H9 (cell line): ENCODE results near the gene EVI5L. TPM values are rescaled to one million over a fixed set of nuclear protein-coding genes. Genes with fewer than 3 reads are reported as not detected.
A peak's percentile ranks its signal among the peaks of the same experiment; 100 is the strongest.

ENCODE experiments used
- DNase-seq: peaks from one replicate; pipeline ENCODE4 v3.0.0-alpha.2; 2017
- H2AFZ ChIP-seq: one replicate; pipeline ENCODE4 v1.6.1; 2013; ENCODE audit warnings: mild to moderate bottlenecking, low read length, control low read depth, moderate library complexity
- H2AK5ac ChIP-seq: 2 replicates; pipeline ENCODE4 v1.6.1; 2013; ENCODE audit warnings: low read length, control low read depth, mixed read lengths; ENCODE audit not compliant: insufficient read length
- H2BK120ac ChIP-seq: one replicate; pipeline ENCODE4 v1.6.1; 2013; ENCODE audit warnings: low read depth, mild to moderate bottlenecking, low read length, control low read depth, inconsistent platforms; ENCODE audit not compliant: poor library complexity, severe bottlenecking
- H2BK12ac ChIP-seq: 2 replicates; pipeline ENCODE4 v1.6.1; 2013; ENCODE audit warnings: low read length, control low read depth, mixed read lengths, low read depth; ENCODE audit not compliant: insufficient read length
- H2BK15ac ChIP-seq: 2 replicates; pipeline ENCODE4 v1.6.1; 2013; ENCODE audit warnings: low read depth, low read length, control low read depth
- H2BK20ac ChIP-seq: one replicate; pipeline ENCODE4 v1.6.1; 2013; ENCODE audit warnings: low read depth, mild to moderate bottlenecking, low read length, control low read depth, inconsistent platforms; ENCODE audit not compliant: poor library complexity, severe bottlenecking
- H2BK5ac ChIP-seq: 2 replicates; pipeline ENCODE4 v1.6.1; 2013; ENCODE audit warnings: low read length, control low read depth, mixed read lengths; ENCODE audit not compliant: insufficient read length
- H3K14ac ChIP-seq: 2 replicates; pipeline ENCODE4 v1.6.1; 2013; ENCODE audit warnings: low read length, control low read depth; ENCODE audit not compliant: insufficient read depth
- H3K18ac ChIP-seq: 2 replicates; pipeline ENCODE4 v1.6.1; 2013; ENCODE audit warnings: low read depth, mild to moderate bottlenecking, mixed read lengths, low read length, control low read depth; ENCODE audit not compliant: insufficient read length
- H3K23ac ChIP-seq: 2 replicates; pipeline ENCODE4 v1.6.1; 2013; ENCODE audit warnings: low read length, control low read depth, mixed read lengths, low read depth; ENCODE audit not compliant: insufficient read length
- H3K23me2 ChIP-seq: 2 replicates; pipeline ENCODE4 v1.6.1; 2013; ENCODE audit warnings: low read depth, mild to moderate bottlenecking, mixed read lengths, low read length, control low read depth; ENCODE audit not compliant: insufficient read length, poor library complexity, severe bottlenecking
- H3K27ac ChIP-seq: 2 replicates; pipeline ENCODE4 v1.5.1; 2013; ENCODE audit warnings: low read length, control low read depth, mixed read lengths, low read depth; ENCODE audit not compliant: insufficient read length
- H3K27me3 ChIP-seq: 2 replicates; pipeline ENCODE4 v1.6.1; 2013; ENCODE audit warnings: low read length, control low read depth, inconsistent platforms; ENCODE audit not compliant: insufficient read depth
- H3K4ac ChIP-seq: 2 replicates; pipeline ENCODE4 v1.6.1; 2013; ENCODE audit warnings: low read depth, mild to moderate bottlenecking, control low read depth, inconsistent platforms, low read length, moderate library complexity
- H3K4me1 ChIP-seq: 2 replicates; pipeline ENCODE4 v1.6.1; 2013; ENCODE audit warnings: low read length, control low read depth, inconsistent platforms; ENCODE audit not compliant: insufficient read depth
- H3K4me2 ChIP-seq: 2 replicates; pipeline ENCODE4 v1.6.1; 2013; ENCODE audit warnings: low read length, control low read depth, mixed read lengths; ENCODE audit not compliant: insufficient read length, insufficient read depth
- H3K56ac ChIP-seq: 2 replicates; pipeline ENCODE4 v1.6.1; 2013; ENCODE audit warnings: low read depth, mild to moderate bottlenecking, mixed read lengths, low read length, control low read depth; ENCODE audit not compliant: insufficient read length
- H3K79me1 ChIP-seq: 2 replicates; pipeline ENCODE4 v1.6.1; 2013; ENCODE audit warnings: low read depth, mild to moderate bottlenecking, moderate library complexity, low read length, control low read depth, inconsistent platforms; ENCODE audit not compliant: insufficient read depth, poor library complexity, severe bottlenecking
- H3K79me2 ChIP-seq: 2 replicates; pipeline ENCODE4 v1.6.1; 2013; ENCODE audit warnings: low read length, control low read depth, inconsistent platforms; ENCODE audit not compliant: insufficient read depth
- H3K9ac ChIP-seq: 2 replicates; pipeline ENCODE4 v1.6.1; 2013; ENCODE audit warnings: low read length, control low read depth, mixed read lengths; ENCODE audit not compliant: insufficient read length; ENCODE audit errors: extremely low read depth
- H3K9me3 ChIP-seq: one replicate; pipeline ENCODE4 v1.6.1; 2013; ENCODE audit warnings: low read depth, low read length, inconsistent platforms; ENCODE audit not compliant: control insufficient read depth
- H3T11ph ChIP-seq: one replicate; pipeline ENCODE4 v1.6.1; 2013; ENCODE audit warnings: mild to moderate bottlenecking, low read length, control low read depth, inconsistent platforms
- H4K20me1 ChIP-seq: one replicate; pipeline ENCODE4 v1.6.1; 2013; ENCODE audit not compliant: control insufficient read depth, insufficient read length, insufficient read depth
- H4K5ac ChIP-seq: 2 replicates; pipeline ENCODE4 v1.6.1; 2013; ENCODE audit warnings: low read depth, mild to moderate bottlenecking, mixed read lengths, low read length, control low read depth; ENCODE audit not compliant: insufficient read length
- H4K8ac ChIP-seq: replicated peaks from 2 replicates; pipeline ENCODE4 v1.6.1; 2013; ENCODE audit warnings: low read length, control low read depth, mixed read lengths, low read depth; ENCODE audit not compliant: insufficient read length
- H4K91ac ChIP-seq: 2 replicates; pipeline ENCODE4 v1.6.1; 2013; ENCODE audit warnings: low read depth, mild to moderate bottlenecking, moderate library complexity, mixed read lengths, low read length, control low read depth; ENCODE audit not compliant: insufficient read length
- H3K27ac Mint-ChIP-seq, 3 experiments: 2 replicates in 2 of 3; 3 replicates in 1 of 3; pipeline ENCODE4 v1.8.0; 2020 to 2021; ENCODE audit warnings: mixed read lengths in 3 of 3, mild to moderate bottlenecking in 1 of 3, moderate library complexity in 1 of 3
- H3K27me3 Mint-ChIP-seq: 2 replicates; pipeline ENCODE4 v1.8.0; 2021; ENCODE audit warnings: low read depth, mild to moderate bottlenecking, moderate library complexity, mixed read lengths
- H3K36me3 Mint-ChIP-seq, 3 experiments: 2 replicates in 2 of 3; 3 replicates in 1 of 3; pipeline ENCODE4 v1.8.0; 2020 to 2021; ENCODE audit warnings: low read depth in 3 of 3, mixed read lengths in 3 of 3; ENCODE audit not compliant: insufficient read depth in 1 of 3
- H3K4me1 Mint-ChIP-seq, 2 experiments: 2 replicates each; pipeline ENCODE4 v1.8.0; 2020; ENCODE audit warnings: mixed read lengths in 2 of 2
- H3K4me3 Mint-ChIP-seq, 2 experiments: 2 replicates in 1 of 2; 3 replicates in 1 of 2; pipeline ENCODE4 v1.8.0; 2020 to 2021; ENCODE audit warnings: mild to moderate bottlenecking in 2 of 2, mixed read lengths in 2 of 2, moderate library complexity in 1 of 2
- H3K9me3 Mint-ChIP-seq, 2 experiments: 2 replicates in 1 of 2; 3 replicates in 1 of 2; pipeline ENCODE4 v1.8.0; 2020; ENCODE audit warnings: mild to moderate bottlenecking in 2 of 2, mixed read lengths in 2 of 2, moderate library complexity in 1 of 2
- CTCF ChIP-seq: fragments of 200-600 bp; sonication (generic); conservative IDR thresholded peaks from 3 replicates; pipeline ENCODE4 v1.8.0; 2021; ENCODE audit warnings: antibody characterized with exemption, mild to moderate bottlenecking
- WGBS: extraction: QIAGEN DNeasy Blood & Tissue Kit; methylation state at CpG from one replicate; pipeline ENCODE4 v1.1.7; 2013; ENCODE audit warnings: missing lambda C conversion rate, low lambda C conversion rate, mixed read lengths; ENCODE audit not compliant: insufficient read length; ENCODE audit errors: extremely low coverage; 5-methylcytosine and 5-hydroxymethylcytosine counted together
- total RNA-seq: library from RNA; stranded (reverse); gene quantifications from 2 replicates; pipeline ENCODE4 v1.2.1, GENCODE V29; 2021

The EVI5L gene
- total RNA-seq, 1 experiment from 2014 or later, result 7.1 TPM

DNA sequence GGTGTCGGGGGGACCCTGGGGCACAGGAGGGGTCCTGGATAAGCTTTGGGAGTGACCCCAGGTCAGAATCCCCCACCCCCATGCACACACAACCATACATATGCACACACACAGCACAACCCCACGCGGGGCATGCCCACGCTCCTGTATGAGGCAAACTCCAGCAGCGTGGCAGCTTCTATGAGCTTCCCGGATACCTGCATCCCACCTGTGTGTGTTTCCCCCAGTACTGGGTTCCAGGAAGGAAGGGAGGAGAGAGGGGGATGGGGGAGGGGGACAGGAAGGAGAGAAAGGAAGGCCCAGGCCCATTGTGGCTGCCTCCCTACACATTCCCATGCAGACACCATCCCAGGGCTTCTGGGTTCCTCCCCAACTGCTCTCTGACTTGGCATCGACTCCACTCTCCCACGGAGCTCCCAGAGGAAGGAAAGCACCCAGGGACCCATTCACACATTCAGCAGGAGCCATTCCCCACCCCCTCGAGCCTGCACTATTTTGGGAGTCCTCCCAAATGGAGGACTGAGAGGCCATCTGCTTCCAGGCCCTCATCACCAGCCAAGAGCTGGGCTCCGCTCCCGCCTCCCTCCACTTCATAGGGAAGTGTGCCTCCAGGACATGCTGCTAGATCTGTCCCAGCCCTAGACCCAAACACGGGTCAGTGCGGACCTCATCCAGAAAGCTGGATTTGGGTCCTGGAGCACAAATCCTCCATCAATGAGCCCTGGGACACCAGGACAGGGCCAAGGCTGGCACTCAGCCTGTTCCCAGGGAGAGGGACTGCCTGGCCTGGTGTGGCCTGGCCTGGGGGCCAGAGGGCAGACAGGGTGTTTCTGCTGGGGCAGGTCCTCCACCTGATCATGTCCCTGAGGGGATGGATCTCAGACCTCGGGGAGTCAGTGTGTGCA lies 30.9 kb downstream of the EVI5L start:
- no peak overlapping the region for H3K56ac ChIP-seq
- H3K9me3 ChIP-seq, result no peaks in the 10 kb centered on the region
- H3K9me3 Mint-ChIP-seq, result no peaks in the 10 kb centered on the region
- no peak overlapping the region for H3K23ac ChIP-seq
- H4K8ac ChIP-seq, result no peak overlapping the region
- no peak overlapping the region for H3K4me2 ChIP-seq
- no peak overlapping the region; a peak in 1 of 5 replicates for H3K4me3 Mint-ChIP-seq
- H2BK12ac ChIP-seq, result no peak overlapping the region
- peaks cover 4% of the 10 kb centered on the region; the same call in 1 of the 2 replicates for H3K27me3 ChIP-seq
- peaks cover 15% of the 10 kb centered on the region for H3K23me2 ChIP-seq
- H4K5ac ChIP-seq, result no peak overlapping the region
- no peak for TF ChIP-seq CTCF
- H2BK20ac ChIP-seq, result no peak overlapping the region
- peaks cover 57% of the 10 kb centered on the region for H3K27me3 Mint-ChIP-seq
- H3K4me1 ChIP-seq, result no peaks in the 10 kb centered on the region; the same call in 1 of the 2 replicates
- no peak overlapping the region for H2AK5ac ChIP-seq
- no CpG with 5 or more reads among the region's 14 CpGs for WGBS
- no peaks in the 10 kb centered on the region; a peak in 1 of 7 replicates for H3K36me3 Mint-ChIP-seq
- H3K4ac ChIP-seq, result no peak overlapping the region; the same call in 1 of the 2 replicates
- H3K9ac ChIP-seq, result no peak overlapping the region
- peak overlapping the region in 1 of 3 experiments; percentile 44; a peak in 1 of 7 replicates for H3K27ac Mint-ChIP-seq
- H3T11ph ChIP-seq, result no peak overlapping the region
- H3K14ac ChIP-seq, result no peak overlapping the region
- no peak overlapping the region for H4K91ac ChIP-seq
- H2BK5ac ChIP-seq, result no peak overlapping the region
- no peaks in the 10 kb centered on the region for H3K79me1 ChIP-seq
- peaks cover 13 to 46% of the 10 kb centered on the region in 2 experiments for H3K4me1 Mint-ChIP-seq
- H3K27ac ChIP-seq, result no peak overlapping the region
- no peak overlapping the region for H2AFZ ChIP-seq
- no peak overlapping the region for H3K18ac ChIP-seq
- no peak overlapping the region for H2BK120ac ChIP-seq
- no peaks in the 10 kb centered on the region for H3K79me2 ChIP-seq
- H2BK15ac ChIP-seq, result no peak overlapping the region
- DNase-seq, result peak; percentile 38
- H4K20me1 ChIP-seq, result peaks cover 2% of the 10 kb centered on the region
